GM12878 (cell line): ENCODE results near the gene CAMTA2. TPM values are rescaled to one million over a fixed set of nuclear protein-coding genes. Genes with fewer than 3 reads are reported as not detected.
A peak's percentile ranks its signal among the peaks of the same experiment; 100 is the strongest.

Experiments used
- ATAC-seq: fragments of 200-7000 bp; cut with Tn5 transposase; 3 replicates; pipeline ENCODE4 v1.9.1; 2020; ENCODE audit warnings: mild to moderate bottlenecking, moderate library complexity
- BruUV-seq: library from RNA; stranded (reverse); fragments of 400-500 nt; replicated peaks from 2 replicates; lab custom pipeline; 2021; lab: Mats Ljungman, UMichigan
- CTCF ChIA-PET: fragments of 300-600 bp; sonication (Branson Sonifier 250); formaldehyde crosslinking; extraction: SDS; loops from one replicate; lab custom pipeline; 2021; ENCODE audit warnings: inconsistent platforms; lab: Yijun Ruan, JAX
- POLR2A ChIA-PET: fragments of 350-600 bp; formaldehyde crosslinking; extraction: SDS; loops from one replicate; lab custom pipeline; 2021; ENCODE audit warnings: inconsistent platforms; lab: Charles Lee
- RAD21 ChIA-PET: fragments of 300-600 bp; sonication (Branson Sonifier 250); formaldehyde crosslinking; loops from one replicate; lab custom pipeline; 2023; ENCODE audit warnings: antibody characterized with exemption; ENCODE audit not compliant: unreplicated experiment; lab: Charles Lee
- SMC1A ChIA-PET: fragments of 300-600 bp; sonication (Branson Sonifier 250); formaldehyde crosslinking; loops from one replicate; lab custom pipeline; 2023; ENCODE audit not compliant: unreplicated experiment, uncharacterized antibody; lab: Charles Lee
- DNase-seq: peaks from one replicate; pipeline ENCODE4 v3.0.0-alpha.2; 2011; ENCODE audit warnings: low read depth, low spot score
- FAIRE-seq: peaks from 3 replicates; lab custom pipeline; 2011; peaks lifted over from hg19 to GRCh38; lab: Jason Lieb, UNC
- H2AFZ ChIP-seq: 2 replicates; pipeline ENCODE4 v1.6.0; 2011; ENCODE audit warnings: low read depth, low read length, control low read depth; ENCODE audit not compliant: control insufficient read depth
- H3K27ac ChIP-seq: 2 replicates; pipeline ENCODE4 v1.5.1; 2011; ENCODE audit warnings: control low read depth; ENCODE audit not compliant: control insufficient read depth, insufficient read depth
- H3K27me3 ChIP-seq, 2 experiments: replicated peaks in 1 of 2; 2 replicates each; pipeline versions ENCODE4 v1.6.0 to v1.6.1; 2011; ENCODE audit warnings: low read length in 1 of 2; ENCODE audit not compliant: control insufficient read depth in 2 of 2, insufficient read depth in 2 of 2
- H3K36me3 ChIP-seq, 2 experiments: 2 replicates each; pipeline ENCODE4 v1.5.1; 2011; ENCODE audit warnings: low read length in 1 of 2; ENCODE audit not compliant: control insufficient read depth in 2 of 2, insufficient read depth in 2 of 2
- H3K4me1 ChIP-seq: 2 replicates; pipeline ENCODE4 v1.6.1; 2011; ENCODE audit warnings: mild to moderate bottlenecking, low read length, moderate library complexity, mixed read lengths; ENCODE audit not compliant: control insufficient read depth, insufficient read depth
- H3K4me2 ChIP-seq: 2 replicates; pipeline ENCODE4 v1.6.0; 2011; ENCODE audit warnings: control low read depth; ENCODE audit not compliant: control insufficient read depth, insufficient read depth
- H3K4me3 ChIP-seq: fragments of 200-600 bp; sonication (generic); 2 replicates; pipeline ENCODE4 v1.5.1; 2016
- H3K79me2 ChIP-seq: 2 replicates; pipeline ENCODE4 v1.6.0; 2011; ENCODE audit warnings: low read length; ENCODE audit not compliant: control insufficient read depth, insufficient read depth
- H3K9ac ChIP-seq: 2 replicates; pipeline ENCODE4 v1.8.0; 2011; ENCODE audit warnings: low read length, control low read depth, mixed read lengths; ENCODE audit not compliant: control insufficient read depth, insufficient read depth
- H3K9me3 ChIP-seq: replicated peaks from 3 replicates; pipeline ENCODE4 v1.5.1; 2011; ENCODE audit warnings: mild to moderate bottlenecking, low read length; ENCODE audit not compliant: control insufficient read depth, insufficient read depth
- H4K20me1 ChIP-seq: 2 replicates; pipeline ENCODE4 v1.6.0; 2011; ENCODE audit not compliant: control insufficient read depth, insufficient read depth
- CREM ChIP-seq: IDR thresholded peaks from 2 replicates; pipeline ENCODE4 v1.6.1; 2014; ENCODE audit warnings: antibody characterized with exemption, low read depth
- HCFC1 ChIP-seq: fragments of 150-350 bp; IDR thresholded peaks from 2 replicates; pipeline ENCODE4 v1.6.1; 2014; ENCODE audit warnings: low read length
- POLR2A ChIP-seq: IDR thresholded peaks from 2 replicates; pipeline ENCODE4 v1.6.1; 2011; ENCODE audit warnings: low read depth, mild to moderate bottlenecking, low read length
- SMAD1 ChIP-seq: fragments of 450-650 bp; IDR thresholded peaks from 2 replicates; pipeline ENCODE4 v1.6.1; 2018; ENCODE audit warnings: mild to moderate bottlenecking, low read depth; ENCODE audit not compliant: partially characterized antibody
- WGBS: methylation state at CpG from one replicate; pipeline ENCODE4 v1.1.6; 2016; ENCODE audit warnings: low lambda C conversion rate; ENCODE audit not compliant: insufficient replicate concordance, insufficient coverage; ENCODE audit errors: missing lambda C conversion rate; 5-methylcytosine and 5-hydroxymethylcytosine counted together
- in situ Hi-C: fragments of 300-500 bp; cut with MboI; formaldehyde crosslinking; loops from 9 replicates; pipeline ENCODE4 v1.14.3; 2018; ENCODE audit warnings: mixed read lengths
- intact Hi-C: fragments of 100-400 bp; cut with micrococcal nuclease; formaldehyde crosslinking; loops from one replicate; pipeline ENCODE4 v1.14.2; 2022; ENCODE audit not compliant: unreplicated experiment
- polyA plus RNA-seq, 11 experiments: library from polyadenylated mRNA; depleted of rRNA in 4 of 11; unstranded in 6 of 11; stranded (reverse) in 5 of 11; fragments of >200 nt; fragmentation: Nextera tagmentation in 4 of 11; fragmentation: Illumina TruSeq in 1 of 11; extraction: Ambion mirVana in 4 of 11; extraction: Trizol in 1 of 11; gene quantifications; 1 replicate in 1 of 11; 2 replicates in 10 of 11; pipeline versions ENCODE4 v1.2.1 to v1.2.3, GENCODE V29; 2011 to 2016; ENCODE audit warnings: inconsistent platforms in 2 of 11, missing spikeins in 2 of 11, low read depth in 1 of 11
- total RNA-seq, 4 experiments: library from RNA; depleted of rRNA in 3 of 4; stranded (reverse); fragments of >200 nt in 3 of 4; fragmentation: Illumina TruSeq in 1 of 4; extraction: Trizol in 1 of 4; gene quantifications; 2 replicates each; pipeline versions ENCODE4 v1.2.1 to v1.2.3, GENCODE V29; 2013 to 2021
- TF ChIP-seq, protein P1 (sequence below): fragments of 450-650 bp; IDR thresholded peaks from 2 replicates; pipeline ENCODE4 v1.6.1; 2016; ENCODE audit warnings: mild to moderate bottlenecking

Gene CAMTA2
- total and polyA plus RNA-seq, 10 of the 15 experiments (the other 5 are each of a cell fraction or from before 2014, with no cell fraction given), result 0.42 to 29.3 (median 11.2) TPM

DNA sequence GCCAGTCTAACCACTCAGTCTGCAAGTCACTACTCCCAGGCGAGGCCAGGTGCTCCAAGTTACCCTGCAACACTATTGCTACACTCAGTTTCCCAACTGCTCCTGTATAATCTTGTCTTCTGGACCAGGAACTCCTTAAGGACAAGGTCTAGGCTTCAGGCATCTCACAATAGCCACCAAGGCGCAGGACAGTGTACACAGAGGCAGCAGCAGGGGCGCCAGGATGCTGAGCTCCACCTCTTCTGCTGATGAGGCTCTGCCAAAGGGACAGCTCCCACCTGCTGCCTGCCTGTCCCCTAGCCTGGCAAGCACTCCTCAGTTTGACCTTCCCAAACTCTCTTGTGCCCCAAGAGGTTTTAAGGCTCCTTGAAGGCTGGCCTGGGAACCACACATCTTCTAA lies 51.0 kb downstream of the CAMTA2 start:
- in situ Hi-C loops (no loop called here), intact Hi-C loops (no loop called here)
- RAD21 ChIA-PET, result no interaction called here
- no peak overlapping the region for H2AFZ ChIP-seq
- POLR2A ChIA-PET, result interaction anchor here (1.0 to 1.3 kb wide), 2 partner anchors 15 to 31 kb away, joined by 3 read pairs; partner anchors contain the start of genes ENO3 and SPAG7
- SMC1A ChIA-PET, result no interaction called here
- no peak overlapping the region for H3K27ac ChIP-seq
- peaks cover 31% of the 10 kb centered on the region for H3K4me1 ChIP-seq
- no peaks in the 10 kb centered on the region for H4K20me1 ChIP-seq
- peaks cover 4 to 14% of the 10 kb centered on the region in 2 experiments; a peak in 3 of 4 replicates for H3K36me3 ChIP-seq
- no peak overlapping the region for H3K4me2 ChIP-seq
- H3K27me3 ChIP-seq, result no peaks in the 10 kb centered on the region
- WGBS, result 98% methylated on average over 3 of the region's 3 CpGs
- BruUV-seq, result no TSS peak
- peaks cover 33% of the 10 kb centered on the region for H3K79me2 ChIP-seq
- no peak for TF ChIP-seq HCFC1
- TF ChIP-seq CREM, result no peak
- CTCF ChIA-PET, result interaction anchor here (1.0 kb wide), 1 partner anchor 28 kb away, joined by 3 read pairs; no protein-coding TSS in a partner anchor
- no peak for FAIRE-seq
- ATAC-seq, result no peak
- no peak overlapping the region for H3K4me3 ChIP-seq
- H3K9me3 ChIP-seq, result no peaks in the 10 kb centered on the region
- H3K9ac ChIP-seq, result no peak overlapping the region
- no peak for DNase-seq

DNA sequence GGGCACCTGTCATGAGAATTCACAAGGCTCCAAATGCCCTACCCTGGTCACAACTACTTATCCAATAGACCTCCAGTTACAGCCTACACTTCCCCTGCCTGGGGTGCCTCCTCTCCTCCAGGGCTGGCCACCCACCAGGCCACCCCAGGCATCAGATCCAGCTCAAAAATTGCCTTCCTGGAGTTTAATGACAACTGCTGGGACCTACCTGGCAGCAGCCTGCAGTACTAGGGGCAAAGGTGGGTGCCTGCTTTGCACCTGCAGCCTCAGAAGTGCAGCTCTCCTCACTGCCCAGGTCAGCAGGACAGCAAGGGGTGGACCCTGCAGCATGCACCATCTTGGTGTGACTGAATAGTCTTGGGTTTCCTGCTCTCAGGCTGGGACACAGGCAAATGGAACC lies 51.8 kb downstream of the CAMTA2 start:
- Histone ChIP-seq H3K36me3 (peaks cover 4 to 14% of the 10 kb centered on the region in 2 experiments; a peak in 3 of 4 replicates), H3K27me3 (no peaks in the 10 kb centered on the region), H3K4me3 (no peak overlapping the region), H3K4me2 (no peak overlapping the region), H3K79me2 (peaks cover 25% of the 10 kb centered on the region), H3K9me3 (no peaks in the 10 kb centered on the region), H3K9ac (no peak overlapping the region), H3K4me1 (peaks cover 32% of the 10 kb centered on the region), H4K20me1 (no peaks in the 10 kb centered on the region), H3K27ac (no peak overlapping the region), H2AFZ (no peak overlapping the region)
- ChIA-PET CTCF (interaction anchor here (1.0 kb wide), 1 partner anchor 27 kb away, joined by 3 read pairs; no protein-coding TSS in a partner anchor), POLR2A (interaction anchor here (0.5 to 1.3 kb wide), 3 partner anchors 15 to 122 kb away, joined by 3 to 4 read pairs (median 3); partner anchors contain the start of genes ENO3 and SPAG7), RAD21 (no interaction called here), SMC1A (no interaction called here)
- ATAC-seq (no peak), FAIRE-seq (no peak), DNase-seq (no peak)
- in situ Hi-C loops (no loop called here), intact Hi-C loops (no loop called here)
- BruUV-seq, result no TSS peak
- TF ChIP-seq, protein P1, sequence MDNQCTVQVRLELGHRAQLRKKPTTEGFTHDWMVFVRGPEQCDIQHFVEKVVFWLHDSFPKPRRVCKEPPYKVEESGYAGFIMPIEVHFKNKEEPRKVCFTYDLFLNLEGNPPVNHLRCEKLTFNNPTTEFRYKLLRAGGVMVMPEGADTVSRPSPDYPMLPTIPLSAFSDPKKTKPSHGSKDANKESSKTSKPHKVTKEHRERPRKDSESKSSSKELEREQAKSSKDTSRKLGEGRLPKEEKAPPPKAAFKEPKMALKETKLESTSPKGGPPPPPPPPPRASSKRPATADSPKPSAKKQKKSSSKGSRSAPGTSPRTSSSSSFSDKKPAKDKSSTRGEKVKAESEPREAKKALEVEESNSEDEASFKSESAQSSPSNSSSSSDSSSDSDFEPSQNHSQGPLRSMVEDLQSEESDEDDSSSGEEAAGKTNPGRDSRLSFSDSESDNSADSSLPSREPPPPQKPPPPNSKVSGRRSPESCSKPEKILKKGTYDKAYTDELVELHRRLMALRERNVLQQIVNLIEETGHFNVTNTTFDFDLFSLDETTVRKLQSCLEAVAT, result no peak
- TF ChIP-seq SMAD1 (no peak), CREM (no peak), POLR2A (0 out of 2 replicates have a peak, but pooled peaks have one; percentile 22)
